ENCODE data around the gene AHDC1. TPM values are rescaled to one million over a fixed set of nuclear protein-coding genes. Genes with fewer than 3 reads are reported as not detected.

The AHDC1 gene
- total RNA-seq, 4 donors from 2014 or later, result 14.7 to 54.3 (median 35.4) TPM

DNA sequence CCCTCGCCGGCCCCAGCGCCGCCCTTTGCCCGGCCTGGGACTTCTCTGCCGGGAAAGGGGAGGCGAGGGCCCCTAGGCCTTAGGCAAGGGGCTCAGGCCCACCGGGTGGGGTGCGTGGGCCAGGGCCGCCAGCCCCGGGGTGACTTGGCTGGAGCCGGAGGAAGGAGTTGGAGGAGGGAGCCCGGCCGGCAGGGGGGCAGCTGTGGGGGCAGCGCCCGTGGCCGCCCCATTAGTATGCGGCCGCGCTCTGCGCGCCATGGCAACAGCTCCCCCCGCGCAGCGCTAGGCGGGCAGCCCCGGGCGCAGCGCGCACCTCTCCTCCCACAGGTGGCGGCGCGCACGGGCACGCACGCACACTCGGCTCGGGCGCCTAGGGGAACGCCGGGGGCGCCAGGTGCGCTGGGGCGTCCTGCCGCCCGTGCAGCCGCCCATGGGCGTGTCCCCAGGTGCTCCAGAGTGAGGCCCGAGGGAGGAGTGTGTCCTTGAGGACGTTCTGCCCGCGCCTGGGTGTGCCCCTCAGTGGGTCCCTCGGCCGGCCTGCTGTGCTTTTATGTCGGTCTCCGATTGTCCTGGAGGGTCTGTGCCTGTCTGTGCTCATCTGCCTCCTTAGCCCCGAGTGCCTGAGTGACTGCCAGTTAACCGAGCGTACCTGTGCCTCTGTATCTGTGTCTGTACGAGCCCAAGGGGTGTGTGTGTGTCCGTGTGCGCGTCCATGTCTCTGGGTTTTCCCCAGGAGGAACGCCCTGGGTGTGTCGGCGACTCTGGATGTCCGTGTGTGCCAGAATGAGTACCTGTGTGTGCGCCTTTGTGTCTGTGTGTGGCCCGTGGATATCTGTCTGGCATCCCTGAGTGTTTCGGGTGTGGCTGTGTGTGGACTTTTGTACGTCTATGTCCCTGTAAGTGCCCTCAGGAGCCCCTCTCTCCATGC is 75.8 kb downstream of the AHDC1 start:
- H3K4me3 ChIP-seq, result peak overlapping the region; percentile 52 to 59 (median 56)
- DNase-seq (ENCODE audit: extremely low spot score), result no peak
- 5% methylated on average over 29 of the region's 71 CpGs for WGBS
- peak; percentile 57 to 58 for TF ChIP-seq POLR2AphosphoS5 (IDR thresholded peaks at IDR 0.05)
- TF ChIP-seq EP300 (IDR thresholded peaks at IDR 0.05), result no peak
- intact Hi-C loops (cut with DNase I), result no loop called here
- no peaks in the 10 kb centered on the region for H3K9me3 ChIP-seq
- peaks cover 62 to 72% (median 70%) of the 10 kb centered on the region in 4 donors for H3K4me1 ChIP-seq
- peaks cover 2 to 12% (median 10%) of the 10 kb centered on the region in 4 donors for H3K36me3 ChIP-seq
- peak overlapping the region; percentile 92 to 97 (median 96) for H3K27ac ChIP-seq (replicated peaks in 1 of 4)
- H3K27me3 ChIP-seq, result no peaks in the 10 kb centered on the region

DNA sequence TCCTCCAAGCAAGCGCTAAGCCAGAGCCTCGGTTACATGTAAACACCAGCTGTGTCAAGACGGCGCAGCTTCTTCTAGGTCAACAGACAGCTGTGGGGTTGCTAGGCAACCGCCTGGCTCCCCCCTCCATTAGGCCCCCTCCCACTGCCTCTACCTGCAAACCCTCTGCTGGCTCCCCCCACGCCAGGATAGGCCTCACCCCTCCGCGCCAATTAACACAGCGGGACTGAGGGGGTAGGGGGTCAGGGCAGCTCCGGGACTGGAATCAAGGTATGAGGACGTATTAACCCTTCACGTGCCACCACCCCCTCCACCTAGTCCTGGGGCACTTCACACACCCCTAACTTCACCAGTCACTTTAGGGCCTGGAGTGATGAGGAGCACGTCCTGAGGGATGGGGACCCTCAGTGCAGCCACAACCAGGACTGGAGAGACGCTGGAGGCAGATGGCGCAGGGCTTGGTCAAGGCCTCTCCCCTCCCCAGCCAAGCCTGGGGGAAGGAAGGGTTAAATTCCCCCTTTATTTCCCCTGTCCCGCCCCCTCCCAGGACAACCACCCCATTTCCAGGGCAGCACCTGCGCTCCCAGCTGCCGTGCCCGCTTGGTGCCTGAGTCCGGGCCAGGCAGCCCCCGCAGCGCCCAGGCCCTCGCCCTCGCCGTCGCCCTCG is 76.6 kb downstream of the AHDC1 start:
- Histone ChIP-seq H3K36me3 (peaks cover 0 to 4% (median 2%) of the 10 kb centered on the region in 4 donors), H3K27ac (replicated peaks in 1 of 4) (peak overlapping the region; percentile 92 to 97 (median 96)), H3K27me3 (no peaks in the 10 kb centered on the region), H3K4me3 (peak overlapping the region; percentile 52 to 59 (median 56)), H3K4me1 (peaks cover 70 to 80% (median 78%) of the 10 kb centered on the region in 4 donors), H3K9me3 (no peaks in the 10 kb centered on the region)
- WGBS, result 21% methylated on average over 16 of the region's 27 CpGs
- DNase-seq (ENCODE audit: extremely low spot score), result no peak
- TF ChIP-seq POLR2A (IDR thresholded peaks at IDR 0.05; ENCODE audit: low read depth) (no peak), EP300 (IDR thresholded peaks at IDR 0.05) (no peak), POLR2AphosphoS5 (IDR thresholded peaks at IDR 0.05) (peak in 1 of 2 donors; percentile 39)
- TF ChIP-seq, protein P1, sequence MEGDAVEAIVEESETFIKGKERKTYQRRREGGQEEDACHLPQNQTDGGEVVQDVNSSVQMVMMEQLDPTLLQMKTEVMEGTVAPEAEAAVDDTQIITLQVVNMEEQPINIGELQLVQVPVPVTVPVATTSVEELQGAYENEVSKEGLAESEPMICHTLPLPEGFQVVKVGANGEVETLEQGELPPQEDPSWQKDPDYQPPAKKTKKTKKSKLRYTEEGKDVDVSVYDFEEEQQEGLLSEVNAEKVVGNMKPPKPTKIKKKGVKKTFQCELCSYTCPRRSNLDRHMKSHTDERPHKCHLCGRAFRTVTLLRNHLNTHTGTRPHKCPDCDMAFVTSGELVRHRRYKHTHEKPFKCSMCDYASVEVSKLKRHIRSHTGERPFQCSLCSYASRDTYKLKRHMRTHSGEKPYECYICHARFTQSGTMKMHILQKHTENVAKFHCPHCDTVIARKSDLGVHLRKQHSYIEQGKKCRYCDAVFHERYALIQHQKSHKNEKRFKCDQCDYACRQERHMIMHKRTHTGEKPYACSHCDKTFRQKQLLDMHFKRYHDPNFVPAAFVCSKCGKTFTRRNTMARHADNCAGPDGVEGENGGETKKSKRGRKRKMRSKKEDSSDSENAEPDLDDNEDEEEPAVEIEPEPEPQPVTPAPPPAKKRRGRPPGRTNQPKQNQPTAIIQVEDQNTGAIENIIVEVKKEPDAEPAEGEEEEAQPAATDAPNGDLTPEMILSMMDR (IDR thresholded peaks at IDR 0.05), result no peak
- intact Hi-C loops (cut with DNase I), result no loop called here

DNA sequence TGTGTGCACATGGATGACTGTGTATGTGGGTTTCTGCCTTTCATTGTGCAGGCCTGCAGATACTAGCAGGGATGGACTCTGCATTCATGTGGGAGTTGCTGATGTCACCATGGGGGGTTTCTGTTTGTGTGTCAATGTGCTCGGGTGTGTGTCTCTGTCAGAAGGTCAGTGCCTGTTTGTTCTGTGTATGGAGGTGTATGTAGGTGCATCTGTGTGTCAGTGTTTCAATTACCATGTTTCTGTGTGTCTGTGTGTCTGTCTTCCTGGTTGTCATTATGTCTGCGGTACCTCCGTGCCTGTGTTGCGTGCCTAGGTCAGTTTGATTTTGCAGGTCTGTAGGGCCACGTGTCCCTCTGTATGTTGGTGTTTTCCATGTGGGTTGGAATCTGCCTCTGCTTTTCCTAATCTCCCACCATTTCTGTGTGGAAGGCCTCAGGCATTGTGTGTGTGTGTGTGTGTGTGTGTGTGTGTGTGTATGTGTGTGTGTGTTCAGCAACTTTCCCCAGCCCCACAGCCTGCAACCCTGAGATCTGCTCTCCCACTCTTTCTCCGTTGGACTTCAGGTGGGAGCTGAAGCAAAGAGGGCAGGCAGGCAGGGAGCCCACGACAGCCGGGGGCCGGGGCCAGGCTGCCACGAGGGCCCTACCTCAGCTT is 77.2 kb downstream of the AHDC1 start:
- Histone ChIP-seq H3K36me3 (no peaks in the 10 kb centered on the region), H3K4me1 (peaks cover 77 to 87% (median 85%) of the 10 kb centered on the region in 4 donors), H3K9me3 (no peaks in the 10 kb centered on the region), H3K4me3 (peak overlapping the region; percentile 52 to 59 (median 56)), H3K27ac (replicated peaks in 1 of 4) (peak overlapping the region; percentile 92 to 97 (median 96)), H3K27me3 (no peaks in the 10 kb centered on the region)
- 46% methylated on average over 4 of the region's 10 CpGs for WGBS
- TF ChIP-seq, protein P1 (IDR thresholded peaks at IDR 0.05), result no peak
- TF ChIP-seq POLR2A (IDR thresholded peaks at IDR 0.05; ENCODE audit: low read depth) (no peak), POLR2AphosphoS5 (IDR thresholded peaks at IDR 0.05) (no peak), EP300 (IDR thresholded peaks at IDR 0.05) (no peak)
- intact Hi-C loops (cut with DNase I), result no loop called here
- no peak for DNase-seq (ENCODE audit: extremely low spot score)

DNA sequence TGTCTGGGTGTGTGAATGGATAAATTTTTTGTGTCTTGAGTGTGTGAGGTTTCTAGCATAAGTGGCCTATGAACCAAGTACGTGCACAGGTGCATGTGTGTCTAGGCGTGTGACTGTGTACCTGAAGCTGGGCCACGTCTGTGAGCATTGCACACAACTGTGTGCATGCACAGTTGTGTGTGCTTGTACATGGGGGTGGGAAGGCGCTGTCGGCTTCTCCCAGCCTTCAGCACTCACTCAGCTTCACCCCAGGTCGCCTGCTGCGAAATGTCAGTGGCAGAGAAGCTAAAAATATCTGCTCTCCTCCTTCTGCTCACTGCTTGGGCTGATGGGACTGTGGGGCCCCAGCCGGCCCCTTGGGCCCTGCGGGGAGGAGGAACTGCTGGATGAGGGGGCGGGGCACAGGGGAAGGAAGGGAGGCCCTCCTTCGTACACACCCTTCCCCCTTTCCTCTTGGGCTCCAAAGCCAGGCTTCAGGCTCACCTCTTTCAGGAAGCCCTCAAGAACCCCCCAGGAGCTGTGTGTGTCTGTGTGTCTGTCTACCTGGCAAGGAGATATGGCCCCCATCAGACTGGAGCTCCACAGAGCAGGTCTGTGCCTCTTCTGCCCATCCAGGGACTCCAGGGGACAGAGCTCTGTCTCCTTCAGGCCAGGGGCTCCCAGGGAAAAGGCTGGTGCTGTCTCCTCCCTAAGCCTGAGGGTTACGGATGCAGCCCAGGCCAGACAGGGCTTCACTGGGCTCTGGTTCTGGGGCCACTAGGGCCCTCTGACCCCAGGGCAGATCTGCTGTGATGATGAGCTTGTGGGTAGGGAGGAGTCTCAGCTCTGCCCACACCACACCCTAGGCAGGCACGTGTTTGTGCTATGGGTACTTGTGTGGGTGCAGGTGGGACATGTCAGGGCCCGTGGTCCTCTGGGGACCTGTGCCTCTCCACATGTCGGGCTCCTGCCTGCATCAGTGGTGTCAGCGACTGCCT is 78.4 kb downstream of the AHDC1 start:
- Histone ChIP-seq H3K27me3 (no peaks in the 10 kb centered on the region), H3K4me1 (peaks cover 88 to 98% (median 96%) of the 10 kb centered on the region in 4 donors), H3K9me3 (no peaks in the 10 kb centered on the region), H3K36me3 (no peaks in the 10 kb centered on the region), H3K4me3 (peak overlapping the region; percentile 43 to 57 (median 53)), H3K27ac (replicated peaks in 1 of 4) (peak overlapping the region; percentile 92 to 97 (median 96))
- no peak for DNase-seq (ENCODE audit: extremely low spot score)
- TF ChIP-seq, protein P1 (IDR thresholded peaks at IDR 0.05), result peak in 1 of 3 experiments; percentile 6
- TF ChIP-seq EP300 (IDR thresholded peaks at IDR 0.05), result no peak
- TF ChIP-seq POLR2AphosphoS5 (IDR thresholded peaks at IDR 0.05), result peak; percentile 61 to 78
- no peak for TF ChIP-seq POLR2A (IDR thresholded peaks at IDR 0.05; ENCODE audit: low read depth)
- 31% methylated on average over 11 of the region's 16 CpGs for WGBS
- intact Hi-C loops (cut with DNase I), result no loop called here

All from esophagus muscularis mucosa (tissue), 4 donors.